HG02870 (cell line): Measurements from ENCODE around the gene TUBE1.
"Not testable (repeated sequence)": the region's sequence is repeated elsewhere in the genome, so short reads cannot be mapped to it uniquely, and the experiment has no call there.

Source experiments
- ATAC-seq: cut with Tn5 transposase; IDR thresholded peaks from one replicate; pipeline ENCODE4 v1.9.1; 2021; ENCODE audit warnings: mild to moderate bottlenecking, moderate library complexity; ENCODE audit not compliant: unreplicated experiment

TUBE1 gene

DNA sequence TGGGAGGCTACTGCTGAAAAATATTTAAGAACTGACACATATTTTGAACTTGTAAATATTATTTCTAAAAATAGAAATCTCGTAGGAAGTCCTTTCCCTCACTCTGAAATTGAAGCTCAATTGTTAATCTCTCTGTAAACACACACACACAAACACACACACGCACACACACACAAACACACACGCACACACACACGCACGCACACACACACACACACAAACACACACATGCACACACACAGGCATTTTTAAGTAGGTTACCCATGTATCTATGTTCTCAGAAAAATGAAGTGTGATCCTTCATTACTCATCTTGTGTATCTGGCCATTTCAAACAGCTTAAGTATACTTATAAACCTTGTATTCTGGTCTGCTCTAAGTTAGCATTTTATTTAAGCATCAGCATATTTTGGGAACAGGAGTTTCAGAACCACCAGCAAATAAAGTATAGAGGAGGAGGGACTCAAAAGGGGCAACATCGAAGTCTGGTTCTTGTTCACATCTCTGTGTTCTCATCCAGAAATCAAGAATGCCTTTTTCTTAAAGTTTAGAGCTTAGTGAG is 21.8 kb downstream of the TUBE1 start:
- ATAC-seq: no peak

- ATAC-seq: no peak
These were observed 24.3 kb downstream of the TUBE1 start for GRCh38 chr6:112062966-112063365.

DNA sequence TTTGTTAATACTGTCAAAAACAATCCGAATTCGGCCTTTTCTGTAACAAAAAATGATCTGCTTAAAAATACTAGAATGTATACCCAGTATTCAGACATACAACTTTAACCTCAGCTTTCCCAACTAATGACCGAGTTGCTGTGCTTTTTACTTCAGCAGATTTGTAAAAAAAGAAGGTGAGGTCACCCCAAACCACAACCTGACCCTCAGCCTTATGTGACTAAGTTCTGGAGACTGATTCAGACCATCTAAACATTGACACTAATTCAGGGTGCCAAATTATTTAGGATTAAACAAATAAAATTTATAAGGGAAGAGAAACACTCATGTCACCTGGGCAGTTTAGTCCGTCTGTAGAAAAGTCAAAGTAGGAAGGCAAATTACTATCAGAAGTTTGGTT is 25.7 kb downstream of the TUBE1 start:
- no peak for ATAC-seq

DNA sequence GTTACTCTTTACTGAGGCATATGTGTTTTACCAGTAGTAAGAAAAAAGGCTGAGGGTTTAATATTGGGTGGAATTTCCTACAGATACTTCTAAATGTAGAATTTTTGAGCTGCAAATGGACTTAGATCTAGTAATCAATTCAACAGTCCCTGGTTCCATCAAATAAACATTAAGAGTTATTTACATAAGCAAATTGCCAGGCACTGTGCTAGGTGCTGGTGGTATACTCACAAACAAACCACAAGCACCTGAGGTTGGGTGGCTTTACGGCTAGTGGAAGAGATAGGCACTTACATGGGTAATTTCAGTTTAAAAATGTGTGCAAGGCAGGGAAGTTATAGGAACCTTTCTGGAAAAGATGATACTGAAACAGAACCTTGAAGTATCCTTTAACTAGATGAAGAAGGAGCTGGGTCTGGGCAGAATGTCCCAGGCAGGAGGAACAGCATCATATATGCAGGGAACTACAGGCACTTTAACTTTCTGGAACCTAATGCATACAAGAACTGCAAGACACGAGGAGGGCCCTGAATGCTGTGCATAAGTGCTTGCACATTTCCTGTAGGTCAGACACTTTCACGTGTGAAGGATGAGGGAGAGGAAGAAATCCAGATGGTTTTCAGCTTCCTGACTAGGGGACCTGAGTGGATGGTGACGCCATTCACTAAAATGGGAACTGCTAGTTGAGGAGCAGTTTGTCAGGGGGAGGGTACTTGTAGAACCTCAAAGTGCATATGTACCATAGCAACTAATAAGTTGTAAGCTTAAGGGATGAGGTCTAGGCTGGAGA is 28.8 kb downstream of the TUBE1 start:
- no peak for ATAC-seq

DNA sequence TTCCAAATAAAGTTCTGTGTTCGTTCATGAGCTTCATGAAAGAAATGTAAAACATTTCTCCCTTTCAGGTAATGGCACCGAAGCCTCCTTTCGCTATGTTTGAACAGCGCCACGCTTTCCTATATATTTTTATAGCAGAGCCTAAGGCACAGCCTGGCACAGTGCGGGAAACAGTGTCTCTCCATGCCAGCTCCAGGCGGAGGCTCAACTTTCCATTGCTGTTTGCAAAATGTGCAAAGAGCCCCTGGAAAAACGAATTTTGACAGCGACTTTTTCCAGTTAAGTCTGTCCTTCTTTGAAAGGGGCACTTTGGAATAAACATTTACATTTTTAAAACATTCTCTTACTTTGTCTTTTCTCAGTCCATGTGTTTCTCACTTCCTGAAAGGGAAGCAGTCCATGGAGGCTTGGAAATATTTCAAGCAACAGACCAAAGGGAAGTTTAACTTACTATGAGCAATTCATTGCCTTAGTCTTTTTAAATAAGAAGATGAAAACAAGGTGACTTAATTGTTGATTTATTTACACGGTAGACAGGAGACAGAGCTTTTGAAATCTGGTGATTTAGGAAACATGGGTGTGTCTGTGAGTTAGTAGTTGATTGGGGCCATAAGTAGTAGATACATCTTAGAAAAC is 32.6 kb downstream of the TUBE1 start:
- ATAC-seq: no peak

- ATAC-seq: no peak
These were observed 33.3 kb downstream of the TUBE1 start, which contains the start of gene CCN6 for GRCh38 chr6:112054001-112054400. CCN6 (plus strand) TSS chr6:112054104; CDS start chr6:112054358, 254 bp downstream.

DNA sequence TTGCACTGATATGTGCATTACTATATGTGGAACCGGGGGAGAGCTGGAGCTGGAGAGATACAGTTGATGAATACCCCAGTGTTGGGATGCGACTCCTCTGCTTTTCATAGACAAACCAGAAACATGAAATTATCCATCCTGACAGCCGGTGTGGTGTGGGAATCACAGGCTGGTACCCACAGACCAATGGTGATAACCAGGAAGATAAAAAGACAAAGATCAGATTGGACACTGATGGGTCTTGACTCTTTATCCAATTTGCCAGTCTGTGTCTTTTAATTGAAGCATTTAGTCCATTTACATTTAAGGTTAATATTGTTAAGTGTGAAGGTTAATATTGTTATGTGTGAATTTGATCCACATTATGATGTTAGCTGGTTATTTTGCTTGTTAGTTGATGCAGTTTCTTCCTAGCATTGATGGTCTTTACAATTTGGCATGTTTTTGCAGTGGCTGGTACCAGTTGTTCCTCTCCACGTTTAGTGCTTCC is 36.0 kb downstream of the TUBE1 start:
- ATAC-seq: not testable (repeated sequence)

DNA sequence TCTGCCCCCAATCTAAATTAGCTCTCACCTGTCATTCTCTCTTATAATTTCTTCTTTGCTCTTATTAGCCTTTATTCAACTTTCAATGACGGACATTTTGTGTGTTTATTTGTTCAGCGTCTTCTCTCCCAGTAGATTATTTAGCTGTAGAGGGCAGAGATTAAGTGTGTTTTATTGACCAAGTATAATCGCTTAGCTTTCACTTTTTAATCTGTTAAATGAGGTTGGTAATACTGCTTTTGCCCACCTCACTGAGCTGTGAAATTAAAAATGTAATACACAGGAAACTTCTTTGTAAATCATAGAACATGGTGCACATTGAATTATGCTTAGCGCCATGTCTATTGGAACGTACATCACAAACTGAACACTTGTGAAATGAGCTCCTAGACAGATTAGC is 36.9 kb downstream of the TUBE1 start:
- no peak for ATAC-seq

DNA sequence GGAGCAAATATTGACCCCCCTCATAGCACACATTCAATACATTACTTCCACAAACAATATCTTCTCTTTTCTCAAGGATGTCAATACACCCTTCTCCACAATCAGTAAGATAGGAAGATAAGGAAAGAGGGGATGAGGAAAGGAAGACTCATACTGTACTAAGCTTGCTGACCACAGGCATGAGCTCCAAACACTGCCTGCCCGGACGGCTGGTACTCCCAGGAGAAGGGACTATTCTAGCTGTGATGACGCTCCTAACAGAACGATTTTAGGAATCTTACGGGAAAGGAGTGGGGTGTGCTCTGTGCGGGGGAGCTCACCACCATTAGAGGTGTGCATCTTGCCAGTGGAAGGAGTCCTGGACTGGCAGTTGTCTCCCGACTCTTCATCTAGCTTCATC is 37.3 kb downstream of the TUBE1 start:
- no peak for ATAC-seq

GRCh38 chr6:112049026-112049799 is 38.1 kb downstream of the TUBE1 start:
- ATAC-seq: no peak

DNA sequence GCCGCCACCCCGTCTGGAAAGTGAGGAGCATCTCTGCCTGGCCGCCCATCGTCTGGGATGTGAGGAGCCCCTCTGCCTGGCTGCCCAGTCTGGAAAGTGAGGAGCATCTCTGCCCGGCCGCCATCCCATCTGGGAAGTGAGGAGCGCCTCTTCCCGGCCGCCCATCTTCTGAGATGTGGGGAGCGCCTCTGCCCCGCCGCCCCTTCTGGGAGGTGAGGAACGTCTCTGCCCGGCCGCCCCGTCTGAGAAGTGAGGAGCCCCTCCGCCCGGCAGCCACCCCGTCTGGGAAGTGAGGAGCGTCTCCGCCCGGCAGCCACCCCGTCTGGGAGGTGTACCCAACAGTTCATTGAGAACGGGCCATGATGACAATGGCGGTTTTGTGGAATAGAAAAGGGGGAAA is 39.8 kb downstream of the TUBE1 start:
- not testable (repeated sequence) for ATAC-seq

GRCh38 chr6:112044856-112045255 is 42.4 kb downstream of the TUBE1 start:
- ATAC-seq: no peak

DNA sequence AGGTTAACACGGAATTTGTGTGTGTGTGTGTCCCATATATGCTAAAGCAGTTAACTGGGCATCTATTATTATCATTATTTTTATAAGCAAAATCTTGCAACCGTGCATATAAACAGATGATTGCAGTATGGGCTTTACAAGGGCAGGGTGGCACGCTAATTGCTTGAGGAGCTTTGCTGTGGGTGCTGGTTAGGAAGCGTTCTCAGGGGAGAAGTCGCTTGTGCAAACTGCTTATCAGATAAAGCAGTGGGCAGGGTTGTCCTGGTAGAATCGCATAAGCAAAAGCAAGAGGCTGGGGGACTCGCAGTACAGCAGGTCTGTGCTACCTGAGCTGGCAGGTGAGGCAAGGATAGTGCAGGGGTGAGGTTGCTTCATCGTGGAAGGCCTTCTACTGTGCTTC is 43.1 kb downstream of the TUBE1 start:
- no peak for ATAC-seq

DNA sequence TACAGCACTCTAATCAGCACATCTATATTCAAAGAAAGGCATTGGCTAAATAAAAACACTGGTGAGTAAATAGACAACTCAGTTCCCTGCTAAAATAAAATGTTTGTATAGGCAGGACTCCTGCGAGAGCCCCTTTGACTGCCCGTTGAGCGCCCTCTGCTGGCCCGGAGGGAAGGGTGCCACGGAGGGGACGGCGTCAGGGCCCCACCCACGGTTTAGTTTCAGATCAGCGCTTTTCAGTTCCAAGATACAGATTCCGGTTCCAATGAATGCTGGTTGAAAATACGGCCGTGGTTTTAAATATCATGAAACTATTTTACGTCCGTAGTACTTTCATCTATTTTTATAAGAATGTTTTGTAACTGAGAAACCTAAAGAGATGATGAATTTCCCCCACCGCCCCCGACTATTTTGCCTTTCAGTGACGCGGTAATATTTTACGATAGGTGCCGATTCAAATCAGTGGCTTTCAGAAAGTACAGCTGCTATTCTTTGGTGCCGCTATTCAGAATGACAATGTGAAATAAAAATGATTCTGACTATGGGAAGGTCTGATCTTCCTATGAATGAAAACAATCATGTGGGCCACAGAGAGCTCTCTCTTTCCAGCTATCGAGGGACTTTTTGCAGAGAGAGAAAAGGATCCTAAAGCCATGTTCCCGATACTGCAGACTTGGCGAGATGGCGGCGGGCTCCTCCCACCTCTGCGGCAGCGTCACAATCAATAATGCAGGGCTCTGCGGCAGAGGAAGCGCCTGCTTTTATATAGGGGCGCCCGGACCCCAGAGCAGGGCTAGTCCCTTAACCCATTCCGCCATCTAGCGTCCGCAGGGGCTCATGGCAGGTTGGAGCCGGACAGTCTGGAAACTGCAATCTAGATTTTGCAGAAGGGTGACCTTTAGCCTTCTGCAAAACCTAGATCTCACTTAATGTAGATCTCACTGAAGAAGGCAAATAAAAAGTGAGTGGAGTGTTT is 44.0 kb downstream of the TUBE1 start:
- ATAC-seq: peak; percentile 84

GRCh38 chr6:112041535-112041934 is 45.7 kb downstream of the TUBE1 start:
- ATAC-seq: no peak

GRCh38 chr6:112040956-112041355 is 46.3 kb downstream of the TUBE1 start:
- ATAC-seq: no peak

- ATAC-seq: no peak
These were observed 47.9 kb downstream of the TUBE1 start for GRCh38 chr6:112039431-112039770.

DNA sequence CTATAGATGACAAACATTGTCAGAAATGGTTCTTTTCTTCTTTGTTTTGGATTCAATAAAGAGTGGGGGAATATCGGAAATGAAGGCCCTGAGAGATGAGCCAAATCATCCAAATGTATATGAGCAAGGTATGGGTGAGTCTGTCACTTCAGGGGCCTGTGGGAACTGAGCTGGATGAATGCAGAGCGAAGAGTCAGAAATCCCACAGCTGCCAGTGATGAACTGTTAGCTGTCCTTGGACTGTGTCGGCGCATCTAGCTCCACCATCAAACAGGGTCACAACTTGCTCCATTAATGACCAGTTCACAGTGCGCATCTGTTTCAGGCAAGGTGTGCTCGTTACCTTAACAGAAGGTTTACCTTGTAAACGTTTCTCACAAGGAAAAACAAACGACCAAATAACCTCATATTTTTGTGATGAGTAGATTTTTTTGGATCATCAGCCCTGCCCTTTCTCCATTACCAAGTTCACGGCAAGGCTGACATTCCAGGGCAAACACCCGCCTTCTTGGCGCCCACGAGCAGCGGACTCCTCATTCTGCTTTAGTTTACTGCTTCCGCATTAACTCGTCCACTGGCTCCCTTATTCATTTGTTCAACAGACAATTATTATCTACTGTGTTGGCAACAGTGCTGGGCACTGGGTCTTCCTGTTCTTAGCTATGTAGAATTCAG is 48.4 kb downstream of the TUBE1 start:
- ATAC-seq: no peak

GRCh38 chr6:112038268-112038667 is 49.0 kb downstream of the TUBE1 start:
- ATAC-seq: no peak

- no peak for ATAC-seq
These were observed 49.5 kb downstream of the TUBE1 start for GRCh38 chr6:112037783-112038216.
